OCI-LY3 (cell line): ENCODE results near the gene DPP10.

Source experiments
- EZH2phosphoT487 ChIP-seq: fragments of 200-600 bp; shearing (Covaris generic); IDR thresholded peaks from 2 replicates; pipeline ENCODE4 v1.6.1; 2018; ENCODE audit warnings: antibody characterized with exemption, mixed run types, low read depth
- TF ChIP-seq, protein P1 (sequence below): fragments of 200-600, 300-600 bp; sonication (generic); IDR thresholded peaks from 2 replicates; pipeline ENCODE4 v1.5.1; 2014; ENCODE audit warnings: antibody characterized with exemption, low read length, low read depth

DNA sequence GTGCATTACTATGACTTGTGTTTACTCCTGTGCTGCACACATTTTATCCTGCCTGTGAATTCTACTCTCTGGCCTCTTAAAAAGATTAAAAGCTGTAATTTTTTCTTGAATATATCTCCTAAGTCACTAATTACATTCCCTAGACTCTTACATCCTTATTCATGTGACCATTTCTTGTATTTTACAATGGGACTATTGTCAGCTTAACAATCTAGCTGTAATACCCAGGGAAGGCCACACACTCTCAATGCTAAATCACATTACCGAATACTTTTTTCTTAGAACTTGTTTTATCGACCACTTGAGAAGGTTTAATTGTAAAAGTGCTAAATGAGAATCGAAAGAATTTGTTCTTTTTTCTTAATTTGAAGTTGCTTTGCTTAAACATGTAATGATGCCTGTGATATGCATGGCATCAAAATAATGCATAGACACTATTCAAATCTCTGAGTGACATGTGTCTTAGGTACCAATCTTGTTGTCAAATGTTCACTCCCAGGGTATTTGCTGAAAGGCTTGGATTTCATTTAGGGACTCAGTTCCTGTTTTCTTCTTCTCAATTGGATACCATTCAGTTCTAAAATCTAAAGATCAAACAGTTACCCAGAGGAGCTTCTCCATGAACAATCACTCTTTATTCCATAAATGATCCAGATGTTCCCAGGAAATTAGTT lies 498.5 kb downstream of the DPP10 start:
- TF ChIP-seq, protein P1, sequence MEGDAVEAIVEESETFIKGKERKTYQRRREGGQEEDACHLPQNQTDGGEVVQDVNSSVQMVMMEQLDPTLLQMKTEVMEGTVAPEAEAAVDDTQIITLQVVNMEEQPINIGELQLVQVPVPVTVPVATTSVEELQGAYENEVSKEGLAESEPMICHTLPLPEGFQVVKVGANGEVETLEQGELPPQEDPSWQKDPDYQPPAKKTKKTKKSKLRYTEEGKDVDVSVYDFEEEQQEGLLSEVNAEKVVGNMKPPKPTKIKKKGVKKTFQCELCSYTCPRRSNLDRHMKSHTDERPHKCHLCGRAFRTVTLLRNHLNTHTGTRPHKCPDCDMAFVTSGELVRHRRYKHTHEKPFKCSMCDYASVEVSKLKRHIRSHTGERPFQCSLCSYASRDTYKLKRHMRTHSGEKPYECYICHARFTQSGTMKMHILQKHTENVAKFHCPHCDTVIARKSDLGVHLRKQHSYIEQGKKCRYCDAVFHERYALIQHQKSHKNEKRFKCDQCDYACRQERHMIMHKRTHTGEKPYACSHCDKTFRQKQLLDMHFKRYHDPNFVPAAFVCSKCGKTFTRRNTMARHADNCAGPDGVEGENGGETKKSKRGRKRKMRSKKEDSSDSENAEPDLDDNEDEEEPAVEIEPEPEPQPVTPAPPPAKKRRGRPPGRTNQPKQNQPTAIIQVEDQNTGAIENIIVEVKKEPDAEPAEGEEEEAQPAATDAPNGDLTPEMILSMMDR, result no peak
- no peak for TF ChIP-seq EZH2phosphoT487
